ENCODE data around the gene MYL5. TPM values are rescaled to one million over a fixed set of nuclear protein-coding genes. Genes with fewer than 3 reads are reported as not detected.

MYL5 gene
- total RNA-seq, 1 donor from 2014 or later = 24.6 TPM

GRCh38 chr4:627347-628125 lies 46.8 kb upstream of the MYL5 start:
- no peak for TF ChIP-seq CTCF (IDR thresholded peaks at IDR 0.05)
- peaks cover 4% of the 10 kb centered on the region for H3K27me3 Mint-ChIP-seq
- DNase-seq = no peak
- H3K4me3 Mint-ChIP-seq = no peak overlapping the region
- intact Hi-C loops (cut with micrococcal nuclease) = no loop called here
- H3K27ac Mint-ChIP-seq = no peak overlapping the region
- no peaks in the 10 kb centered on the region for H3K4me1 Mint-ChIP-seq
- H3K36me3 Mint-ChIP-seq (ENCODE audit: low read depth) = no peaks in the 10 kb centered on the region
- H3K9me3 Mint-ChIP-seq = peaks cover 4% of the 10 kb centered on the region
- CTCF ChIA-PET = no interaction called here
- no peak for ATAC-seq (ENCODE audit: low read depth)
- POLR2A ChIA-PET = no interaction called here

- CTCF ChIA-PET = no interaction called here
- ATAC-seq (ENCODE audit: low read depth) = no peak
Observed at GRCh38 chr4:628311-628741, 46.0 kb upstream of the MYL5 start.

GRCh38 chr4:628821-629635 lies 45.3 kb upstream of the MYL5 start:
- no peak for ATAC-seq (ENCODE audit: low read depth)
- Mint-ChIP-seq H3K9me3 (peaks cover 7% of the 10 kb centered on the region), H3K27me3 (peaks cover 4% of the 10 kb centered on the region), H3K27ac (no peak overlapping the region), H3K36me3 (ENCODE audit: low read depth) (no peaks in the 10 kb centered on the region), H3K4me3 (no peak overlapping the region), H3K4me1 (no peaks in the 10 kb centered on the region)
- ChIA-PET POLR2A (no interaction called here), CTCF (no interaction called here)
- no peak for DNase-seq
- intact Hi-C loops (cut with micrococcal nuclease) = no loop called here
- TF ChIP-seq CTCF (IDR thresholded peaks at IDR 0.05) = no peak

More at GRCh38 chr4:628311-628741, 46.0 kb upstream of the MYL5 start:
- H3K9me3 Mint-ChIP-seq = peaks cover 7% of the 10 kb centered on the region
- H3K36me3 Mint-ChIP-seq (ENCODE audit: low read depth) = no peaks in the 10 kb centered on the region
- H3K4me3 Mint-ChIP-seq = no peak overlapping the region
- H3K4me1 Mint-ChIP-seq = no peaks in the 10 kb centered on the region
- no peak for TF ChIP-seq CTCF (IDR thresholded peaks at IDR 0.05)
- no peak for DNase-seq
- H3K27ac Mint-ChIP-seq = no peak overlapping the region
- intact Hi-C loops (cut with micrococcal nuclease) = no loop called here
- peaks cover 4% of the 10 kb centered on the region for H3K27me3 Mint-ChIP-seq
- POLR2A ChIA-PET = no interaction called here

- Mint-ChIP-seq H3K9me3 (peaks cover 7% of the 10 kb centered on the region), H3K36me3 (ENCODE audit: low read depth) (no peaks in the 10 kb centered on the region), H3K4me3 (no peak overlapping the region), H3K4me1 (no peaks in the 10 kb centered on the region), H3K27me3 (no peaks in the 10 kb centered on the region), H3K27ac (no peak overlapping the region)
- ATAC-seq (ENCODE audit: low read depth) (no peak), DNase-seq (no peak)
- intact Hi-C loops (cut with micrococcal nuclease) = no loop called here
- POLR2A ChIA-PET = no interaction called here
- TF ChIP-seq CTCF (IDR thresholded peaks at IDR 0.05) = no peak
- CTCF ChIA-PET = no interaction called here
Observed at GRCh38 chr4:629636-629914, 44.8 kb upstream of the MYL5 start.

GRCh38 chr4:629915-630641 lies 44.3 kb upstream of the MYL5 start:
- Mint-ChIP-seq H3K36me3 (ENCODE audit: low read depth) (no peaks in the 10 kb centered on the region), H3K4me1 (no peaks in the 10 kb centered on the region), H3K4me3 (no peak overlapping the region), H3K27ac (no peak overlapping the region), H3K9me3 (peaks cover 7% of the 10 kb centered on the region), H3K27me3 (no peaks in the 10 kb centered on the region)
- intact Hi-C loops (cut with micrococcal nuclease) = no loop called here
- CTCF ChIA-PET = no interaction called here
- no peak for TF ChIP-seq CTCF (IDR thresholded peaks at IDR 0.05)
- POLR2A ChIA-PET = no interaction called here
- ATAC-seq (ENCODE audit: low read depth) = no peak
- DNase-seq = no peak

All from activated B cell treated with CpG ODN at 0.5 μM for 24 hours (primary cell).